ENCODE measurements around the gene CHRNA1.

CHRNA1 gene

GRCh38 chr2:174726212-174726611, 38.1 kb downstream of the CHRNA1 start:
- TF ChIP-seq CTCF (IDR thresholded peaks at IDR 0.05; ENCODE audit: insufficient read depth, low read depth, low read length, missing control alignments) = no peak

GRCh38 chr2:174722942-174723592, 41.2 kb downstream of the CHRNA1 start:
- no peak for TF ChIP-seq CTCF (IDR thresholded peaks at IDR 0.05; ENCODE audit: insufficient read depth, low read depth, low read length, missing control alignments)
- no peak for DNase-seq (ENCODE audit: low read depth)
- no peak overlapping the region for H3K4me3 ChIP-seq (ENCODE audit: low read depth, low read length)

More at GRCh38 chr2:174726212-174726611, 38.1 kb downstream of the CHRNA1 start:
- H3K4me3 ChIP-seq (ENCODE audit: low read depth, low read length) = no peak overlapping the region
- DNase-seq (ENCODE audit: low read depth) = no peak

- TF ChIP-seq CTCF (IDR thresholded peaks at IDR 0.05; ENCODE audit: insufficient read depth, low read depth, low read length, missing control alignments) = no peak
Observed at GRCh38 chr2:174719016-174719415, 45.3 kb downstream of the CHRNA1 start.

GRCh38 chr2:174718591-174718990, 45.7 kb downstream of the CHRNA1 start:
- no peak for TF ChIP-seq CTCF (IDR thresholded peaks at IDR 0.05; ENCODE audit: insufficient read depth, low read depth, low read length, missing control alignments)
- H3K4me3 ChIP-seq (ENCODE audit: low read depth, low read length) = no peak overlapping the region
- DNase-seq (ENCODE audit: low read depth) = no peak

More at GRCh38 chr2:174719016-174719415, 45.3 kb downstream of the CHRNA1 start:
- H3K4me3 ChIP-seq (ENCODE audit: low read depth, low read length) = no peak overlapping the region
- no peak for DNase-seq (ENCODE audit: low read depth)

GRCh38 chr2:174717916-174718315, 46.4 kb downstream of the CHRNA1 start:
- H3K4me3 ChIP-seq (ENCODE audit: low read depth, low read length) = no peak overlapping the region
- no peak for TF ChIP-seq CTCF (IDR thresholded peaks at IDR 0.05; ENCODE audit: insufficient read depth, low read depth, low read length, missing control alignments)
- DNase-seq (ENCODE audit: low read depth) = no peak

GRCh38 chr2:174717273-174717672, 47.0 kb downstream of the CHRNA1 start:
- H3K4me3 ChIP-seq (ENCODE audit: low read depth, low read length) = no peak overlapping the region
- no peak for TF ChIP-seq CTCF (IDR thresholded peaks at IDR 0.05; ENCODE audit: insufficient read depth, low read depth, low read length, missing control alignments)
- DNase-seq (ENCODE audit: low read depth) = peak; percentile 24

- TF ChIP-seq CTCF (IDR thresholded peaks at IDR 0.05; ENCODE audit: insufficient read depth, low read depth, low read length, missing control alignments) = no peak
Observed at GRCh38 chr2:174716785-174717184, 47.5 kb downstream of the CHRNA1 start.

More at GRCh38 chr2:174716785-174717184, 47.5 kb downstream of the CHRNA1 start:
- DNase-seq (ENCODE audit: low read depth) = no peak
- no peak overlapping the region for H3K4me3 ChIP-seq (ENCODE audit: low read depth, low read length)

Data from GM12865 (cell line).